ENCODE results near the gene PDCD10.

GRCh38 chr3:167773584-167773983 is 38.9 kb upstream of the PDCD10 start:
- no peak for TF ChIP-seq GATA3 (IDR thresholded peaks at IDR 0.05; ENCODE audit: low read depth, low read length)
- TF ChIP-seq GATA2 (IDR thresholded peaks at IDR 0.05; ENCODE audit: low read depth, low read length): no peak

Measured in SH-SY5Y (cell line).